IMR-90 (cell line): ENCODE data around the gene GCH1. TPM values are rescaled to one million over a fixed set of nuclear protein-coding genes. Genes with fewer than 3 reads are reported as not detected.

Experiments
- ATAC-seq: fragments of 200-7000 bp; cut with Tn5 transposase; 2 replicates; pipeline ENCODE4 v1.9.1; 2020; ENCODE audit warnings: low read depth, mild to moderate bottlenecking, moderate library complexity
- BruUV-seq: library from RNA; stranded (reverse); fragments of 400-500 nt; replicated peaks from 2 replicates; lab custom pipeline; 2021; lab: Mats Ljungman, UMichigan
- CTCF ChIA-PET: fragments of 300-600 bp; formaldehyde crosslinking; extraction: SDS; loops from one replicate; lab custom pipeline; 2021; ENCODE audit warnings: antibody characterized with exemption; lab: Yijun Ruan, JAX
- POLR2A ChIA-PET: fragments of 300-600 bp; sonication (Branson Sonifier 250); formaldehyde crosslinking; loops from one replicate; lab custom pipeline; 2022; ENCODE audit warnings: antibody characterized with exemption; ENCODE audit not compliant: unreplicated experiment; lab: Charles Lee
- DNase-seq: peaks from one replicate; pipeline ENCODE4 v3.0.0; 2013
- H2AFZ ChIP-seq: replicated peaks from 2 replicates; pipeline ENCODE3; 2013; ENCODE audit warnings: low read length, mild to moderate bottlenecking; ENCODE audit not compliant: poor library complexity
- H2AK5ac ChIP-seq: 2 replicates; pipeline ENCODE4 v1.6.1; 2013; ENCODE audit warnings: low read depth, low read length, inconsistent platforms
- H2AK9ac ChIP-seq: replicated peaks from 2 replicates; pipeline ENCODE3; 2013; ENCODE audit warnings: mild to moderate bottlenecking, low read depth, low read length, moderate library complexity; ENCODE audit not compliant: poor library complexity
- H2BK120ac ChIP-seq: 2 replicates; pipeline ENCODE4 v1.6.1; 2013; ENCODE audit warnings: low read depth, low read length, inconsistent platforms
- H2BK15ac ChIP-seq: 3 replicates; pipeline ENCODE4 v1.6.1; 2013; ENCODE audit warnings: low read depth, low read length, inconsistent platforms
- H2BK20ac ChIP-seq: 2 replicates; pipeline ENCODE4 v1.6.1; 2013; ENCODE audit warnings: low read depth, mild to moderate bottlenecking, inconsistent platforms, low read length, moderate library complexity
- H2BK5ac ChIP-seq: 2 replicates; pipeline ENCODE4 v1.6.1; 2013; ENCODE audit warnings: mild to moderate bottlenecking, low read depth, low read length, inconsistent platforms; ENCODE audit not compliant: poor library complexity, severe bottlenecking
- H3K14ac ChIP-seq: replicated peaks from 2 replicates; pipeline ENCODE4 v1.6.1; 2013; ENCODE audit warnings: low read depth, low read length, inconsistent platforms
- H3K18ac ChIP-seq: 2 replicates; pipeline ENCODE4 v1.6.1; 2013; ENCODE audit warnings: low read depth, low read length, control low read depth
- H3K23ac ChIP-seq: 2 replicates; pipeline ENCODE4 v1.6.1; 2013; ENCODE audit warnings: low read depth, low read length, inconsistent platforms
- H3K27ac ChIP-seq: 2 replicates; pipeline ENCODE4 v1.5.1; 2013; ENCODE audit warnings: mild to moderate bottlenecking, control low read depth, low read length; ENCODE audit not compliant: insufficient read depth
- H3K27me3 ChIP-seq: 2 replicates; pipeline ENCODE4 v1.6.1; 2013; ENCODE audit warnings: low read length; ENCODE audit not compliant: control insufficient read depth, insufficient read depth
- H3K36me3 ChIP-seq: 2 replicates; pipeline ENCODE4 v1.6.1; 2013; ENCODE audit warnings: low read length, mixed read lengths; ENCODE audit not compliant: control insufficient read depth, insufficient read depth
- H3K4ac ChIP-seq: 2 replicates; pipeline ENCODE4 v1.6.1; 2013; ENCODE audit warnings: low read depth, low read length, inconsistent platforms
- H3K4me1 ChIP-seq: 2 replicates; pipeline ENCODE4 v1.6.1; 2013; ENCODE audit warnings: low read length, mixed read lengths; ENCODE audit not compliant: control insufficient read depth, insufficient read depth
- H3K4me2 ChIP-seq: 2 replicates; pipeline ENCODE4 v1.6.1; 2013; ENCODE audit warnings: low read depth, mild to moderate bottlenecking, control low read depth, low read length, moderate library complexity
- H3K4me3 ChIP-seq: 2 replicates; pipeline ENCODE4 v1.5.1; 2013; ENCODE audit warnings: low read depth, mild to moderate bottlenecking, control low read depth, low read length, moderate library complexity; ENCODE audit not compliant: insufficient read depth
- H3K56ac ChIP-seq: 2 replicates; pipeline ENCODE4 v1.6.1; 2013; ENCODE audit warnings: low read length, inconsistent platforms; ENCODE audit not compliant: insufficient read depth; ENCODE audit errors: extremely low read depth
- H3K79me1 ChIP-seq, 2 experiments: 2 replicates each; pipeline ENCODE4 v1.6.1; 2013; ENCODE audit warnings: low read length in 2 of 2, inconsistent platforms in 1 of 2, low read depth in 1 of 2
- H3K9ac ChIP-seq: 2 replicates; pipeline ENCODE4 v1.6.1; 2013; ENCODE audit warnings: low read depth, low read length, control low read depth
- H3K9me1 ChIP-seq: 2 replicates; pipeline ENCODE4 v1.6.1; 2013; ENCODE audit warnings: low read length, inconsistent platforms; ENCODE audit not compliant: insufficient read depth
- H3K9me3 ChIP-seq: 2 replicates; pipeline ENCODE4 v1.6.1; 2013; ENCODE audit warnings: low read length; ENCODE audit not compliant: control insufficient read depth, insufficient read depth
- H4K20me1 ChIP-seq: 2 replicates; pipeline ENCODE4 v1.6.1; 2013; ENCODE audit warnings: low read length, inconsistent platforms; ENCODE audit not compliant: insufficient read depth
- H4K5ac ChIP-seq: 2 replicates; pipeline ENCODE4 v1.6.1; 2013; ENCODE audit warnings: mild to moderate bottlenecking, low read depth, low read length, control low read depth
- H4K8ac ChIP-seq, 2 experiments: 2 replicates each; pipeline ENCODE4 v1.6.1; 2013; ENCODE audit warnings: low read depth in 2 of 2, low read length in 2 of 2, control low read depth in 1 of 2, inconsistent platforms in 1 of 2
- H4K91ac ChIP-seq: 2 replicates; pipeline ENCODE4 v1.6.1; 2013; ENCODE audit warnings: low read depth, low read length, inconsistent platforms; ENCODE audit not compliant: insufficient read depth
- BHLHE40 ChIP-seq: fragments of 150-350 bp; IDR thresholded peaks from 2 replicates; pipeline ENCODE4 v1.6.1; 2016; ENCODE audit warnings: mild to moderate bottlenecking, low read depth, low read length
- CEBPB ChIP-seq: IDR thresholded peaks from 2 replicates; pipeline ENCODE4 v1.6.1; 2012; ENCODE audit warnings: low read depth, low read length, improper control_type of control experiment
- CHD1 ChIP-seq: IDR thresholded peaks from 2 replicates; pipeline ENCODE4 v1.6.1; 2012; ENCODE audit warnings: low read depth, low read length, improper control_type of control experiment
- FOS ChIP-seq: fragments of 150-350 bp; IDR thresholded peaks from 2 replicates; pipeline ENCODE4 v1.6.1; 2016; ENCODE audit warnings: low read depth, low read length
- MXI1 ChIP-seq: IDR thresholded peaks from 2 replicates; pipeline ENCODE4 v1.6.1; 2012; ENCODE audit warnings: low read depth, mild to moderate bottlenecking, low read length, moderate library complexity, borderline replicate concordance
- POLR2A ChIP-seq: IDR thresholded peaks from 2 replicates; pipeline ENCODE4 v1.6.1; 2012; ENCODE audit warnings: mild to moderate bottlenecking, low read depth, low read length
- WGBS, 2 experiments: methylation state at CpG; one replicate each; pipeline versions ENCODE4 v1.1.5 to v1.1.7; 2013; ENCODE audit warnings: missing lambda C conversion rate in 2 of 2; ENCODE audit not compliant: insufficient read length in 1 of 2; ENCODE audit errors: extremely low coverage in 2 of 2; 5-methylcytosine and 5-hydroxymethylcytosine counted together
- dilution Hi-C: fragments of 300-500 bp; cut with HindIII; formaldehyde crosslinking; loops from one replicate; pipeline ENCODE4 v1.14.3; 2018; ENCODE audit warnings: low sequenced_read_pairs; ENCODE audit not compliant: unreplicated experiment
- in situ Hi-C: fragments of 300-500 bp; cut with MboI; formaldehyde crosslinking; loops from 3 replicates; pipeline ENCODE4 v1.14.3; 2019; ENCODE audit warnings: low sequenced_read_pairs, inconsistent platforms, mixed read lengths
- intact Hi-C: fragments of 100-400 bp; cut with micrococcal nuclease; formaldehyde crosslinking; loops from 2 replicates; pipeline ENCODE4 v1.10.0; 2022
- polyA plus RNA-seq, 3 experiments: library from polyadenylated mRNA; depleted of rRNA; stranded (reverse); fragments of >200 nt; gene quantifications; 2 replicates each; pipeline ENCODE4 v1.2.3, GENCODE V29; 2012; ENCODE audit warnings: low replicate concordance in 1 of 3
- total RNA-seq: library from RNA; depleted of rRNA; stranded (reverse); fragments of >200 nt; gene quantifications from 2 replicates; pipeline ENCODE4 v1.2.3, GENCODE V29; 2012

Gene GCH1
- total and polyA plus RNA-seq, 2 of the 4 experiments (the other 2 are of a cell fraction): 0.54 to 0.74 TPM

DNA sequence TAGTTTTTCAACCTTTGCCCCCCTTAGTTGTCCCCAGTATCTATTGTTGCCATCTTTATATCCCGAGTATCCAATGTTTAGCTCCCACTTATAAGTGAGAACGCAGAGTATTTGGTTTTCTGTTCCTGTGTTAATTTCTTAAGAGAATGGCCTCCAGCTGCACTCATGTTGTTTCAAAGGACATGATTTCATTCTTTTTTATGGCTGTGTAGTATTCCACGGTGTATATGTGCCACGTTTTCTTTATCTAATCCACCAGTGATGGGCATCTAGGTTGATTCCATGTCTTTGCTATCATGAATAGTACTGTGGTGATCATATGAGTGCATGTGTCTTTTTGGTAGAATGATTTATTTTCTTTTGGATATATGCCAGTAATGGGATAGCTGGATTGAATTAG, 72.0 kb downstream of the GCH1 start:
- Histone ChIP-seq H3K79me1 (no peaks in the 10 kb centered on the region), H4K8ac (no peak overlapping the region), H4K5ac (no peak overlapping the region), H3K36me3 (no peaks in the 10 kb centered on the region), H3K18ac (no peak overlapping the region), H3K9ac (no peak overlapping the region), H3K4ac (no peak overlapping the region), H3K9me1 (no peaks in the 10 kb centered on the region), H2BK15ac (no peak overlapping the region), H2BK20ac (no peak overlapping the region), H3K4me3 (no peak overlapping the region), H3K4me2 (no peak overlapping the region), H2BK5ac (no peak overlapping the region), H2AK5ac (no peak overlapping the region), H3K9me3 (peaks cover 4% of the 10 kb centered on the region; the same call in 1 of the 2 replicates), H3K27ac (no peak overlapping the region), H4K20me1 (no peaks in the 10 kb centered on the region), H2AFZ (no peak overlapping the region), H3K4me1 (no peaks in the 10 kb centered on the region), H2AK9ac (no peak overlapping the region), H2BK120ac (no peak overlapping the region), H3K27me3 (peaks cover 17% of the 10 kb centered on the region), H3K14ac (no peak overlapping the region), H3K23ac (no peak overlapping the region), H3K56ac (no peak overlapping the region), H4K91ac (no peak overlapping the region)
- dilution Hi-C loops (no loop called here), intact Hi-C loops (no loop called here), in situ Hi-C loops (no loop called here)
- DNase-seq: no peak
- no peak for ATAC-seq
- ChIA-PET POLR2A (no interaction called here), CTCF (no interaction called here)
- TF ChIP-seq MXI1 (no peak), FOS (no peak), BHLHE40 (no peak), CHD1 (no peak), CEBPB (no peak), POLR2A (no peak)
- no CpG with 5 or more reads among the region's 4 CpGs for WGBS, 2 experiments
- no TSS peak for BruUV-seq
